Rectal smooth muscle tissue (tissue), 1 donor: ENCODE measurements around the gene MSL1.
"Not testable (repeated sequence)": the region's sequence is repeated elsewhere in the genome, so short reads cannot be mapped to it uniquely, and the experiment has no call there.

Experiments
- H3K27ac ChIP-seq: one replicate; pipeline ENCODE4 v1.7.0; 2013; ENCODE audit warnings: low read depth, low read length, inconsistent platforms
- H3K27me3 ChIP-seq: one replicate; pipeline ENCODE4 v1.7.0; 2013; ENCODE audit warnings: low read length; ENCODE audit not compliant: control insufficient read depth, insufficient read depth
- H3K36me3 ChIP-seq: one replicate; pipeline ENCODE4 v1.7.0; 2013; ENCODE audit warnings: low read length; ENCODE audit not compliant: control insufficient read depth, insufficient read depth
- H3K4me1 ChIP-seq: one replicate; pipeline ENCODE4 v1.7.0; 2013; ENCODE audit warnings: low read length; ENCODE audit not compliant: control insufficient read depth, insufficient read depth
- H3K4me3 ChIP-seq: one replicate; pipeline ENCODE4 v1.7.0; 2013; ENCODE audit warnings: low read length
- H3K9ac ChIP-seq: one replicate; pipeline ENCODE4 v1.7.0; 2013; ENCODE audit warnings: low read length

Gene MSL1

GRCh38 chr17:40135817-40136216 lies 14.0 kb downstream of the MSL1 start:
- H3K4me3 ChIP-seq = no peak overlapping the region
- H3K27ac ChIP-seq = no peak overlapping the region
- no peaks in the 10 kb centered on the region for H3K27me3 ChIP-seq
- H3K4me1 ChIP-seq = peaks cover 8% of the 10 kb centered on the region
- no peak overlapping the region for H3K9ac ChIP-seq
- H3K36me3 ChIP-seq = peaks cover 38% of the 10 kb centered on the region

- peak overlapping the region; percentile 89 for H3K4me3 ChIP-seq
- H3K27me3 ChIP-seq = no peaks in the 10 kb centered on the region
- peaks cover 17% of the 10 kb centered on the region for H3K36me3 ChIP-seq
- H3K9ac ChIP-seq = peak overlapping the region; percentile 86
- H3K4me1 ChIP-seq = peaks cover 19% of the 10 kb centered on the region
- peak overlapping the region; percentile 99 for H3K27ac ChIP-seq
These were observed 17.8 kb downstream of the MSL1 start for GRCh38 chr17:40139566-40140058.

GRCh38 chr17:40143166-40143565 lies 21.4 kb downstream of the MSL1 start:
- H3K36me3 ChIP-seq, H3K4me3 ChIP-seq, H3K27ac ChIP-seq, H3K27me3 ChIP-seq, H3K9ac ChIP-seq: not testable (repeated sequence)
- peaks cover 19% of the 10 kb centered on the region for H3K4me1 ChIP-seq

- Histone ChIP-seq H3K27ac (no peak overlapping the region), H3K27me3 (no peaks in the 10 kb centered on the region), H3K4me3 (no peak overlapping the region), H3K9ac (no peak overlapping the region), H3K36me3 (peaks cover 24% of the 10 kb centered on the region), H3K4me1 (peaks cover 11% of the 10 kb centered on the region)
These were observed 23.7 kb downstream of the MSL1 start for GRCh38 chr17:40145476-40145875.

- Histone ChIP-seq H3K9ac (no peak overlapping the region), H3K27ac (no peak overlapping the region), H3K36me3 (peaks cover 23% of the 10 kb centered on the region), H3K4me1 (no peaks in the 10 kb centered on the region), H3K4me3 (no peak overlapping the region), H3K27me3 (no peaks in the 10 kb centered on the region)
These were observed 26.8 kb downstream of the MSL1 start for GRCh38 chr17:40148527-40148926.

GRCh38 chr17:40150276-40150675 lies 28.5 kb downstream of the MSL1 start:
- no peaks in the 10 kb centered on the region for H3K4me1 ChIP-seq
- H3K4me3 ChIP-seq = no peak overlapping the region
- no peak overlapping the region for H3K9ac ChIP-seq
- H3K36me3 ChIP-seq = peaks cover 24% of the 10 kb centered on the region
- H3K27ac ChIP-seq = no peak overlapping the region
- H3K27me3 ChIP-seq = no peaks in the 10 kb centered on the region

GRCh38 chr17:40151414-40151963 lies 29.7 kb downstream of the MSL1 start:
- H3K27ac ChIP-seq = no peak overlapping the region
- H3K4me3 ChIP-seq = no peak overlapping the region
- H3K27me3 ChIP-seq = no peaks in the 10 kb centered on the region
- H3K4me1 ChIP-seq = no peaks in the 10 kb centered on the region
- H3K36me3 ChIP-seq = peaks cover 25% of the 10 kb centered on the region
- no peak overlapping the region for H3K9ac ChIP-seq

- H3K36me3 ChIP-seq = peaks cover 16% of the 10 kb centered on the region
These were observed 31.9 kb downstream of the MSL1 start for GRCh38 chr17:40153603-40154236.

GRCh38 chr17:40157973-40158372 lies 36.2 kb downstream of the MSL1 start:
- no peak overlapping the region for H3K9ac ChIP-seq
- H3K36me3 ChIP-seq = peaks cover 11% of the 10 kb centered on the region
- no peak overlapping the region for H3K27ac ChIP-seq
- H3K27me3 ChIP-seq = no peaks in the 10 kb centered on the region
- no peaks in the 10 kb centered on the region for H3K4me1 ChIP-seq
- H3K4me3 ChIP-seq = no peak overlapping the region

More at GRCh38 chr17:40153603-40154236, 31.9 kb downstream of the MSL1 start:
- no peaks in the 10 kb centered on the region for H3K27me3 ChIP-seq
- no peak overlapping the region for H3K4me3 ChIP-seq
- H3K9ac ChIP-seq = no peak overlapping the region
- H3K27ac ChIP-seq = no peak overlapping the region
- H3K4me1 ChIP-seq = no peaks in the 10 kb centered on the region

- H3K4me1 ChIP-seq = no peaks in the 10 kb centered on the region
- no peak overlapping the region for H3K4me3 ChIP-seq
- H3K27ac ChIP-seq = no peak overlapping the region
- H3K36me3 ChIP-seq = peaks cover 14% of the 10 kb centered on the region
- no peak overlapping the region for H3K9ac ChIP-seq
- H3K27me3 ChIP-seq = no peaks in the 10 kb centered on the region
These were observed 36.8 kb downstream of the MSL1 start for GRCh38 chr17:40158438-40159013.

GRCh38 chr17:40159456-40159855 lies 37.7 kb downstream of the MSL1 start:
- no peak overlapping the region for H3K9ac ChIP-seq
- peaks cover 19% of the 10 kb centered on the region for H3K36me3 ChIP-seq

GRCh38 chr17:40167685-40168261 lies 46.0 kb downstream of the MSL1 start:
- Histone ChIP-seq H3K27ac (peak overlapping the region; percentile 38), H3K9ac (no peak overlapping the region), H3K27me3 (no peaks in the 10 kb centered on the region), H3K36me3 (peaks cover 44% of the 10 kb centered on the region), H3K4me3 (no peak overlapping the region), H3K4me1 (peaks cover 5% of the 10 kb centered on the region)

More at GRCh38 chr17:40159456-40159855, 37.7 kb downstream of the MSL1 start:
- Histone ChIP-seq H3K4me1 (no peaks in the 10 kb centered on the region), H3K27me3 (no peaks in the 10 kb centered on the region), H3K27ac (no peak overlapping the region), H3K4me3 (no peak overlapping the region)
